ENCODE measurements around the gene ARHGAP6. TPM values are rescaled to one million over a fixed set of nuclear protein-coding genes. Genes with fewer than 3 reads are reported as not detected.

Gene ARHGAP6
- total and polyA plus RNA-seq, 8 donors, result 7.0 to 25.4 (median 20.5) TPM

GRCh38 chrX:11460347-11460746 is 205.4 kb downstream of the ARHGAP6 start:
- no peaks in the 10 kb centered on the region for H3K9me3 ChIP-seq
- ATAC-seq (peak; percentile 13), DNase-seq (no peak)
- H3K36me3 ChIP-seq, result no peaks in the 10 kb centered on the region
- no peak for TF ChIP-seq CTCF (IDR thresholded peaks at IDR 0.05)
- H3K27ac ChIP-seq, result no peak overlapping the region
- intact Hi-C loops (cut with DNase I), result no loop called here
- no peak overlapping the region for H3K4me3 ChIP-seq
- no peaks in the 10 kb centered on the region for H3K4me1 ChIP-seq
- no peaks in the 10 kb centered on the region for H3K27me3 ChIP-seq

GRCh38 chrX:11458170-11458569 is 207.6 kb downstream of the ARHGAP6 start:
- Histone ChIP-seq H3K9me3 (no peaks in the 10 kb centered on the region), H3K36me3 (no peaks in the 10 kb centered on the region), H3K4me3 (no peak overlapping the region), H3K27me3 (no peaks in the 10 kb centered on the region), H3K27ac (no peak overlapping the region), H3K4me1 (no peaks in the 10 kb centered on the region)
- ATAC-seq (no peak), DNase-seq (no peak)
- no peak for TF ChIP-seq CTCF (IDR thresholded peaks at IDR 0.05)
- intact Hi-C loops (cut with DNase I), result no loop called here

GRCh38 chrX:11451151-11451550 is 214.6 kb downstream of the ARHGAP6 start:
- Histone ChIP-seq H3K9me3 (no peaks in the 10 kb centered on the region), H3K4me1 (no peaks in the 10 kb centered on the region), H3K4me3 (no peak overlapping the region), H3K27ac (no peak overlapping the region), H3K27me3 (no peaks in the 10 kb centered on the region), H3K36me3 (no peaks in the 10 kb centered on the region)
- no peak for ATAC-seq
- no peak for TF ChIP-seq CTCF (IDR thresholded peaks at IDR 0.05)
- DNase-seq, result no peak
- intact Hi-C loops (cut with DNase I), result no loop called here

GRCh38 chrX:11450354-11450753 is 215.4 kb downstream of the ARHGAP6 start:
- Histone ChIP-seq H3K4me3 (no peak overlapping the region), H3K36me3 (no peaks in the 10 kb centered on the region), H3K9me3 (no peaks in the 10 kb centered on the region), H3K27ac (no peak overlapping the region), H3K27me3 (no peaks in the 10 kb centered on the region), H3K4me1 (no peaks in the 10 kb centered on the region)
- ATAC-seq (no peak), DNase-seq (no peak)
- intact Hi-C loops (cut with DNase I), result no loop called here
- TF ChIP-seq CTCF (IDR thresholded peaks at IDR 0.05), result no peak

GRCh38 chrX:11449613-11450012 is 216.1 kb downstream of the ARHGAP6 start:
- no peak for DNase-seq
- H3K9me3 ChIP-seq, result no peaks in the 10 kb centered on the region
- no peaks in the 10 kb centered on the region for H3K4me1 ChIP-seq
- intact Hi-C loops (cut with DNase I), result no loop called here
- no peak for TF ChIP-seq CTCF (IDR thresholded peaks at IDR 0.05)
- no peaks in the 10 kb centered on the region for H3K36me3 ChIP-seq
- no peaks in the 10 kb centered on the region for H3K27me3 ChIP-seq
- no peak overlapping the region for H3K27ac ChIP-seq
- no peak for ATAC-seq
- no peak overlapping the region for H3K4me3 ChIP-seq
